ENCODE measurements around the gene RBM28. TPM values are rescaled to one million over a fixed set of nuclear protein-coding genes. Genes with fewer than 3 reads are reported as not detected.
A peak's percentile ranks its signal among the peaks of the same experiment; 100 is the strongest.

The RBM28 gene
- total and polyA plus RNA-seq, 2 of the 8 experiments (the other 6 are each of a cell fraction or from before 2014, with no cell fraction given): 12.8 to 65.3 TPM

- FAIRE-seq (no peak), DNase-seq (ENCODE audit: low read depth in 1 of 2, low spot score in 2 of 2) (peak in 1 of 2 experiments; percentile 67)
- Histone ChIP-seq H2BK120ac (replicated peaks; ENCODE audit: low read depth, low read length) (no peak overlapping the region), H3K4me3 (ENCODE audit: extremely low read depth in 1 of 4, insufficient read depth in 2 of 4, low read depth in 3 of 4, low read length in 4 of 4) (no peak overlapping the region), H2BK15ac (ENCODE audit: low read length) (peak overlapping the region; percentile 92), H4K5ac (ENCODE audit: insufficient read length, low read depth, low read length) (no peak overlapping the region), H3K27ac (ENCODE audit: low read depth, low read length) (no peak overlapping the region), H2AK5ac (ENCODE audit: low read depth, low read length) (no peak overlapping the region), H4K91ac (replicated peaks; ENCODE audit: insufficient read length, low read length) (peak overlapping the region; percentile 67), H4K8ac (ENCODE audit: extremely low read depth, insufficient read depth, low read length) (no peak overlapping the region), H3K9me3 (ENCODE audit: insufficient read depth in 2 of 2, low read depth in 1 of 2, low read length in 1 of 2) (no peaks in the 10 kb centered on the region), H3K9ac (replicated peaks in 1 of 4; ENCODE audit: extremely low read depth in 1 of 4, low read depth in 3 of 4, low read length in 3 of 4) (no peak overlapping the region), H2BK5ac (ENCODE audit: low read depth, low read length) (0 out of 2 replicates have a peak overlapping the region, but pooled peaks have one; percentile 78), H3K36me3 (ENCODE audit: control insufficient read depth in 2 of 4, insufficient read depth in 4 of 4, low read length in 3 of 4) (no peaks in the 10 kb centered on the region), H2BK20ac (ENCODE audit: low read length) (peak overlapping the region; percentile 86; the same call in 1 of the 2 replicates), H2AFZ (ENCODE audit: low read length) (no peak overlapping the region), H3K4me2 (ENCODE audit: insufficient read depth in 1 of 2, low read depth in 2 of 2, low read length in 2 of 2) (peak overlapping the region in 1 of 2 experiments; percentile 33; a peak in 1 of 4 replicates), H3K4me1 (replicated peaks in 1 of 4; ENCODE audit: control insufficient read depth in 3 of 4, insufficient read depth in 4 of 4, low read length in 3 of 4) (peaks cover 7 to 32% (median 26%) of the 10 kb centered on the region in 4 experiments), H3K18ac (ENCODE audit: extremely low read depth, low read length) (peak overlapping the region; percentile 51; the same call in 1 of the 2 replicates), H3K4ac (replicated peaks; ENCODE audit: insufficient read length, low read depth, low read length) (no peak overlapping the region), H3K79me2 (ENCODE audit: control insufficient read depth in 1 of 2, insufficient read depth in 2 of 2, low read length in 2 of 2) (no peaks in the 10 kb centered on the region), H3K56ac (replicated peaks; ENCODE audit: insufficient read length, low read depth, low read length) (no peak overlapping the region), H4K20me1 (replicated peaks in 1 of 2; ENCODE audit: control insufficient read depth in 1 of 2, insufficient read depth in 2 of 2, low read length in 2 of 2) (no peaks in the 10 kb centered on the region), H3K79me1 (ENCODE audit: low read depth, low read length) (no peaks in the 10 kb centered on the region), H3K23me2 (ENCODE audit: low read depth, low read length) (no peaks in the 10 kb centered on the region), H2BK12ac (ENCODE audit: low read depth, low read length) (peak overlapping the region; percentile 82; the same call in 1 of the 2 replicates), H3K23ac (ENCODE audit: insufficient read length) (no peak overlapping the region), H3K14ac (ENCODE audit: insufficient read length) (no peak overlapping the region), H3K27me3 (replicated peaks in 1 of 4; ENCODE audit: control insufficient read depth in 3 of 4, extremely low read depth in 1 of 4, insufficient read depth in 3 of 4, low read length in 3 of 4) (peaks cover 0 to 4% (median 3%) of the 10 kb centered on the region in 4 experiments; a peak in 3 of 7 replicates)
- 80% methylated on average over 26 of the region's 31 CpGs; no CpG with 5 or more reads in 1 of the 2 experiments for WGBS, 2 experiments (ENCODE audit: extremely low coverage in 1 of 2, insufficient coverage in 1 of 2, insufficient read length in 1 of 2, insufficient replicate concordance in 2 of 2, low coverage in 1 of 2, low lambda C conversion rate in 2 of 2, missing lambda C conversion rate in 1 of 2)
- ChIA-PET POLR2A (ENCODE audit: partially characterized antibody) (interaction anchor here (0.7 to 3.8 kb wide), 3 partner anchors 30 to 669 kb away, joined by 3 to 25 read pairs (median 3); no protein-coding TSS in a partner anchor), CTCF (ENCODE audit: partially characterized antibody) (interaction anchor here (0.8 to 2.1 kb wide), 7 partner anchors 9 to 80 kb away, joined by 3 to 8 read pairs (median 4); no protein-coding TSS in a partner anchor)
- no peak for TF ChIP-seq SP1 (IDR thresholded peaks at IDR 0.05; ENCODE audit: low read depth, low read length)
- no peak for TF ChIP-seq SP4 (IDR thresholded peaks at IDR 0.05; ENCODE audit: low read length)
- no peak for TF ChIP-seq SIX5 (IDR thresholded peaks at IDR 0.05; ENCODE audit: low read depth, low read length)
- no peak for TF ChIP-seq HDAC6 (IDR thresholded peaks at IDR 0.05; ENCODE audit: low read depth, low read length)
- no peak for TF ChIP-seq RXRA (IDR thresholded peaks at IDR 0.05; ENCODE audit: insufficient read depth, low read depth, low read length)
- TF ChIP-seq JUND (IDR thresholded peaks at IDR 0.05; ENCODE audit: low read length): no peak
- TF ChIP-seq GTF2F1 (IDR thresholded peaks at IDR 0.05; ENCODE audit: borderline replicate concordance, low read depth, low read length): no peak
- TF ChIP-seq HDAC2 (IDR thresholded peaks at IDR 0.05; ENCODE audit: borderline replicate concordance in 1 of 2, low read depth in 2 of 2, low read length in 2 of 2): no peak
- no peak for TF ChIP-seq POLR2A (IDR thresholded peaks at IDR 0.05; ENCODE audit: control extremely low read depth in 1 of 2, low read depth in 2 of 2, low read length in 2 of 2)
- TF ChIP-seq BACH1 (IDR thresholded peaks at IDR 0.05; ENCODE audit: low read length): no peak
- TF ChIP-seq BRCA1 (IDR thresholded peaks at IDR 0.05; ENCODE audit: low read depth, low read length): no peak
- no peak for TF ChIP-seq PHF8 (conservative IDR thresholded peaks at IDR 0.05; ENCODE audit: low read depth, low read length)
- no peak for TF ChIP-seq NANOG (IDR thresholded peaks at IDR 0.05; ENCODE audit: insufficient read depth, low read depth, low read length, poor library complexity, severe bottlenecking)
These were observed 72.9 kb downstream of the RBM28 start for GRCh38 chr7:128270826-128271272.
